ENCODE data around the gene EPB41L3.

GRCh38 chr18:5350636-5351035 lies 193.2 kb downstream of the EPB41L3 start:
- TF ChIP-seq POLR2AphosphoS5 (IDR thresholded peaks at IDR 0.05) (no peak), CTCF (IDR thresholded peaks at IDR 0.05) (no peak), POLR2A (IDR thresholded peaks at IDR 0.05) (no peak)

Measured in prostate gland (tissue), 2 donors.